ENCODE results near the gene PIK3R2. TPM values are rescaled to one million over a fixed set of nuclear protein-coding genes. Genes with fewer than 3 reads are reported as not detected.

The PIK3R2 gene
- total and polyA plus RNA-seq, 2 of the 13 experiments (the other 11 are each of a cell fraction or from before 2014, with no cell fraction given): 18.6 to 25.3 TPM

- TF ChIP-seq ZNF251 (CRISPR knock-in tag; IDR thresholded peaks at IDR 0.05) (no peak), HDAC6 (IDR thresholded peaks at IDR 0.05; ENCODE audit: low read depth, low read length) (no peak), MEF2D (CRISPR knock-in tag; IDR thresholded peaks at IDR 0.05) (no peak; the same call in 1 of the 2 replicates), ZNF597 (CRISPR knock-in tag; IDR thresholded peaks at IDR 0.05) (no peak), XRCC5 (optimal IDR thresholded peaks at IDR 0.05; ENCODE audit: low read length) (peak; percentile 42), ZNF281 (CRISPR knock-in tag; IDR thresholded peaks at IDR 0.05; ENCODE audit: borderline replicate concordance) (no peak; the same call in 1 of the 2 replicates), GPBP1L1 (CRISPR knock-in tag; IDR thresholded peaks at IDR 0.05) (no peak), ZBTB38 (CRISPR knock-in tag; IDR thresholded peaks at IDR 0.05) (no peak), ZNF318 (CRISPR knock-in tag; IDR thresholded peaks at IDR 0.05) (no peak)
Observed at GRCh38 chr19:18135712-18136584, 17.0 kb upstream of the PIK3R2 start (continued).
